NCI-H2196 (cell line): ENCODE data around the gene OR1B1.
"Not testable (repeated sequence)": the region's sequence is repeated elsewhere in the genome, so short reads cannot be mapped to it uniquely, and the experiment has no call there.

Experiments used
- DNase-seq: peaks from one replicate; lab custom pipeline; 2025; ENCODE audit not compliant: unreplicated experiment; lab: John Stamatoyannopoulos, UW

Gene OR1B1

DNA sequence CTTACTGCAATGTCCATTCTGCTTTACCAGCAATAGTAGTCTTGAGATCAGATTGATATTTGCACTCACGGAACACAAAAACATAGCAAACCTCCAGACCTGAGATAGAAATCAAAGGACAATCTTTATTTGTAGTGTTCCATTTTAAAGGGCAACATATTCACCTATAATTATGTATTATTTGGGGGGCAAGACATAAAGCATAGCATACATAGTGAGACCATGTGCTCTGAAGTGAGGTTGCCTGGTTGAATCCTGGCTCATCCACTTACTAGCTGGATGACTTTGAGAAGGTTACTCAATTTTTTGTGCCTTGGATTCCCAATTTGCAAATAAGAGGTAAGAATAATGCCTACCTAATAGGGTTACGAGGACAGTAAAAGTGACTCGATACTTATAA, at the start of gene OR1B1:
Gene OR1B1, minus strand, starts transcription at position 101 of the 400 bp plus-strand sequence.
- no peak for DNase-seq

GRCh38 chr9:122695696-122696095, 38.3 kb upstream of the OR1B1 start:
- DNase-seq = no peak

DNA sequence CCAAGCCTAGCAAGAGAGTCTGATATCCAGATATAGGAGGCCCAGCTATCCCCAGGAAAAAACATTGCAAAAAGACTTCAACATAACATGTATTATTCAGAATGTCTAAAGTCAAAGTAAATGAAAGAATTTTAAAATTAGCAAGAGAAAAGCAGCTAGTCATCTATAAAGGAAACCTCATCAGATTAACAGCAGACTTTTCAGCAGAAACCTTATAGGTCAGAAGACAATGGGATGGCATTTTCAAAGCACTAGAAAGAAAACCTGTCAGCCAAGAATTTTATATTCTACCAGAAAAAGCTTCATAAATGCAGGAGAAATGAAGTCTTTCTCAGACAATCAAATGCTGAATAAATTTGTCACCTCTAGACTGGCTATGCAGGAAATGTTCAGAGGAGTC, 27.4 kb upstream of the OR1B1 start:
- no peak for DNase-seq

- no peak for DNase-seq
Observed at GRCh38 chr9:122672481-122672880, 15.1 kb upstream of the OR1B1 start.

- DNase-seq = no peak
Observed at GRCh38 chr9:122661416-122661815, 4.0 kb upstream of the OR1B1 start, which contains the start of gene OR1L1. Gene OR1L1, plus strand, starts transcription at chr9:122661716. Its CDS starts 0 bp downstream, at chr9:122661716.

DNA sequence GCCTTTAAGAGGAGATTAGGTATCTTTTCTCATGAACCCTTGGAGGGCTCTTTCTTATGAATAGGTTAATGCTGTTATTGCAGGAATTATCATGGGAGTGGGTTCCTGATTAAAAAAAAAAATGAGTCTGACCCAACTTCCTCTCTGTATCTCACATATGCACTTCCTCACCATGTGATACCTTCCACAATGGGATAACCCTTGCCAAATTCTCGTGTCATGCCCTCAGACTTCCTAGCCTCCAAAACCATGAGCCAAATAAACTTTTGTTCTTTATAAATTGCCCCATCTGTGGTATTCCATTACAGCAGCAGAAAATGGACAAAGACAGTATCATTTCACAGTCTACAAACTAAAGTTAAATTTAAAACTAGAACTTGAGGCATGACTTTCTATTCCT, 1.0 kb downstream of the OR1B1 start:
- DNase-seq = no peak

GRCh38 chr9:122642226-122642625, 15.2 kb downstream of the OR1B1 start:
- no peak for DNase-seq

DNA sequence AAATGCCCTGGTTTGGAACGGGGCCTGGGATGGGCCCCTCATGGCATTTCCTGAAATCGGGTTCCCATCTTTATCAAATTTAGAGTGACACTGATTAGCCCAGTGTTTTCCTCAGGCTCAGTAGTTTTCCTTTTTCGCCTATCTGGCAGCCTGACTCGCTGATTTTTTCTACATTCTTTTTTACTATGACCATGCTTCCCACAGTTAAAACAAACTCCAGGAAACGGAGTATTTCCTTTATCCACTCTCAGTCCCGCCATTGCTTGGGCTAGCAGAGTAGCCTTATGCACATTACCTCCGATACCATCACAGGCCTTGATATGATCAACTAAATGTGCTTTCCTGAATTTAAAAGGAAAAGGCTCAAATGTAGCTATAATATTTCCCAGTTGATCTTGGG, 37.4 kb downstream of the OR1B1 start:
- DNase-seq = no peak

- no peak for DNase-seq
Observed at GRCh38 chr9:122614362-122614761, 43.1 kb downstream of the OR1B1 start, which contains the start of gene OR1Q1. Gene OR1Q1, plus strand, starts transcription at chr9:122614738. Its CDS starts 0 bp downstream, at chr9:122614738.

DNA sequence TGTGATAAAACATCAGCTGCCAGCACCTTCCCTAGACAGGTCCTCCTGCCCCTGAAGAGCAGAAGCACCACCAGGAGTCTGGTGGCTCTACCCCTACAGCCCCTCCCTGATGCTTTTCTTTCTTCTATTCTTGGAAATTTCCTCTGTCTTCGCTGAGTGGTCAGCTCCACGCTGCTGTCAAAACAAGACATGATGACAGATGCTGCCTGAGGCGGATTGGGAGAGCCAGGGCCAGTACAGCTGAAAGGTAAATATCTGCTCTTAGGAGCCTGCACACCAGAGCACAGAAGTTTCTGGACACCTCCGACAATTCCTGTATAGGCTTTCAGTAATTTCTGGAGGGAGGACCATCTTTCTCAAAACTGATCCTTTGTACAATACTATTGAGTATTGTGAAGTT, 47.6 kb downstream of the OR1B1 start:
- DNase-seq = no peak

- no peak for DNase-seq
Observed at GRCh38 chr9:122606587-122606986, 50.8 kb downstream of the OR1B1 start.

- DNase-seq = no peak
Observed at GRCh38 chr9:122605691-122606090, 51.7 kb downstream of the OR1B1 start.

DNA sequence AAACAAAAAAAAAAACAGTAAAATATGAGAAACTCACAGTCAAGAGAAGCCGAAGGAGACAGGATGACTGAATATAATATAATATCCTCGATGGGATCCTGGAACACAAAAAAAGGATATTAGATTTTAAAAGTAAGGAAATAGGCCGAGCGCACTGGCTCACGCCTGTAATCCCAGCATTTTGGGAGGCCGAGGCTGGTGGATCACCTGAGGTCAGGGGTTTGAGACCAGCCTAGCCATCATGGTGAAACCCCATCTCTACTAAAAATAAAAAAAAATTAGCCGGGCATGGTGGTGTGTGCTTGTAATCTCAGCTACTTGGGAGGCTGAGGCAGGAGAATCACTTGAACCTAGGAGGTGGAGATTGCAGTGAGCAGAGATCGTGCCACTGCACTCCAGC, 74.1 kb downstream of the OR1B1 start, which contains the start of gene OR1L8:
Gene OR1L8, minus strand, starts transcription at position 101 of the 400 bp plus-strand sequence. CDS start 14,907 bp downstream, outside the sequence.
- not testable (repeated sequence) for DNase-seq

GRCh38 chr9:122580360-122580759, 77.1 kb downstream of the OR1B1 start:
- no peak for DNase-seq

GRCh38 chr9:122579874-122580273, 77.6 kb downstream of the OR1B1 start:
- DNase-seq = no peak
